Astrocyte of the hippocampus (primary cell): Measurements from ENCODE around the gene RNF168.
"Not testable (repeated sequence)": the region's sequence is repeated elsewhere in the genome, so short reads cannot be mapped to it uniquely, and the experiment has no call there.

Source experiments
- DNase-seq: peaks from one replicate; pipeline ENCODE4 v3.0.0; 2011; ENCODE audit warnings: low read depth, low spot score

Gene RNF168

GRCh38 chr3:196503196-196504076 lies at the start of gene RNF168:
Gene RNF168 (minus strand): TSS chr3:196503768. CDS start chr3:196503173, 595 bp downstream.
- peak; percentile 97 for DNase-seq

DNA sequence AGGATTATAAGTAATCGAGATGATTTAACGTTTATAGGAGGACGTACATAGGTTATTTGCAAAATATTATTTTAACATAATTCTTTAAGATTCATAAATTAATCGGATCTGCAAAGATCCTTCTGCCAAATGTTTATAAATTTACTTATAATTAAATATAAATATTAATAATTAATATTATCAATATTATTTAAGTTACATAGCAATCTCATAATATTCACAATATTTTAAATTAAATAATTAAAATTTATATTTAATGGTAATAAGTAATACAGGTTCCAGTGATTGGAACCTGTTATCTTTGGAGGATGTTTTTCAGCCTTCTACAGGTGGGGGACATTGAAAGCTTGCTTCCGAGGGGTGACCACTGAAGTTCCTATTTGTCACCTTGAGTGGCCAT lies 48.7 kb upstream of the RNF168 start:
- DNase-seq: no peak

DNA sequence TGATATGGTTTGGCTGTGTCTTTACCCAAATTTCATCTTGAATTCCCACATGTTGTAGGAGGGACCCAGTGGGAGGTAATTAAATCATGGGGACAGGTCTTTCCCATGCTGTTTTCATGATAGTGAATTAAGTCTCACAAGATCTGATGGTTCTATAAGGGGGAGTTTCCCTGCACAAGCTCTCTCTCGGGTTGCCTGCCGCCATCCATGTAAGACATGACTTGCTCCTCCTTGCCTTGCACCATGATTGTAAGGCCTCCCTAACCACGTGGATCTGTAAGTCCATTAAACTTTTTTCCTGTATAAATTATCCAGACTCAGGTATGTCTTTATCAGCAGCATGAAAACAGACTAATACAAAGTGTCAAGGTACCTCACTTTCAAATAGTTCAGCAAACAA lies 46.6 kb upstream of the RNF168 start:
- not testable (repeated sequence) for DNase-seq

DNA sequence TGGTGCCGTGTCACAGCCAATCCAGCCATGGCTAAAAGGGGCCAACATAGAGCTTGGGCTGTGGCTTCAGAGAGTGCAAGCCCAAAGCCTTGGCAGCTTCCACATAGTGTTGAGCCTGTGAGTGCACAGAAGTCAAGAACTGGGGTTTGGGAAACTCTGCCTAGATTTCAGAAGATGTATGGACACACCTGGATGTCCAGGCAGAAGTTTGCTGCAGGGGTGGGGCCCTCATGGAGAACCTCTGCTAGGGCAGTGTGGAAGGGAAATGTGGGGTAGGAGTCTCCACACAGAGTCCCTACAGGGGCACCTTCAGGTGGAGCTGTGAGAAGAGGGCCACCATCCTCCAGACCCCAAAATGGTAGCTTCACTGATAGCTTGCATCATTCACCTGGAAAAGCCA lies 45.7 kb upstream of the RNF168 start:
- DNase-seq: not testable (repeated sequence)

DNA sequence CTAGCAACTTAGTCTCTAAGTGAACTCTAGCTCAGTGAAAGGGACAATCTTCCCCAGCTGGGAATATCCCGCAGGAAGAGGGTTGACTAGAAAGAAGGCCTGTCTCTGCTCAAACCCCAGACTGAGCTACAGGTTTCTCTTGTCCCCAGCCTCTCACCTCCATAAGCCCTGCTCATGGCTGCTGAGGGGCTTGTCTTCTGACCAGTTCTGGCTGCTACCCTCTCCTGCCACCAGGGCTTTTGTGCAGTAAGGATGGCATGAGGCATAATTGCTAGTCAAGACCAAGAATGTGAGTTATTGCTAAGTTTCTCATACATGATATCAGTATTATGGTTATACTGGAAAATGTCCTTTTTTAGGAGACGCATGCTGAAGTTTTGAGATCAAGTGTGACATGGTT lies 43.5 kb upstream of the RNF168 start:
- DNase-seq: no peak

- no peak for DNase-seq
Observed at GRCh38 chr3:196546537-196546936, 43.0 kb upstream of the RNF168 start.

- DNase-seq: no peak
Observed at GRCh38 chr3:196544491-196544992, 41.0 kb upstream of the RNF168 start.

DNA sequence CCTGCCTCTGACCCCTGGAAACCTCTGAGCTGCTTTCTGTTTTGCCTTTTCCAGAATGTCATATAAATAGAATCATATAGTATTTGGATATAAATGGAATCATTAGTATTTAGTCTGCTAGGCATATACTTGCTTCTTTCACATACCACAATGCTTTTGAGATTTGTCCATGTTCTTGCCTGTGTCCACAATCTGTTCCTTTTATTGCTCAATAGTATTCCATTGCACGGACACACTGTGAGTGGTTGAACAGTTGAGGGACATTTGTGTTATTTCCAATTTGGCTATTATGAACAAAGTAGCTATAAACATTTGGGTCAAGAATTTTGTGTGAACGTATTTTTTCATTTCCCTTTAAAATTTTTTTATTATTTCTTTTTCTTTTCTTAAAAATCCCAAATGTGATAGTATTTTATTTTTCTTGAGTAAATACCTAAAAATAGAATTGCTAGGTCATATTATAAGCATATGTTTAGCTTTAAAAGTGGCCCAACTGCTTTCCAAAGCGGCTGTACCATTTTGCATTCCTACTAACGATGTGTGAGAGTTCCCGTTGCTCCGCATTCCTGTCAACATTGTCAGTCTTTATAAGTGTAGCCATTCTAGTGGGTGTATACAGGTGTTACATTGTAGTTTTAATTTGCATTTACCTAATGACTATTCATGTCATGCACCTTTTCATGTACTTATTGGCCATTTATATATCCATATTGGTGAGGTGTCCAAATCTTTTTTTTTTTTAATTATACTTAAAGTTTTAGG lies 38.3 kb upstream of the RNF168 start:
- DNase-seq: no peak

- DNase-seq: peak; percentile 17
Observed at GRCh38 chr3:196537319-196537984, 33.9 kb upstream of the RNF168 start.

DNA sequence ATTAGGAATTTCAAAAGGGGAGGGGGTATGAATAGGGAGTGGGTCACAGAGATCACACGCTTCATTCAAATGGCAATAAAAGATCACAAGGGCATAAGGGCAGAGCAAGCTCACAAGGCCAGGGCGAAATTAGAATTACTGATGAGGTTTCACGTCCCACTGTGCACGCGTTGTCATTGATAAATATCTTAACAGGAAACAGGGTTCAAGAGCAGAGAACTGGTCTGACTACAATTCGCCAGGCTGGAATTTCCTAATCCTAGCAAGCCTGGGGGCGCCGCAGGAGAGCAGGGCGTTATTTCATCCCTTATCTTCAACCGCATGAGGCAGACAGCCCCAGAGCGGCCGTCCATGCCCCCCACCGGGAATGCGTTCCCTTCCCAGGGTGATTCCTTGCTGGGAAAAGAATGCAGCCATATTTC lies 29.7 kb upstream of the RNF168 start:
- DNase-seq: peak; percentile 10

- DNase-seq: no peak
Observed at GRCh38 chr3:196531418-196531817, 27.9 kb upstream of the RNF168 start.

DNA sequence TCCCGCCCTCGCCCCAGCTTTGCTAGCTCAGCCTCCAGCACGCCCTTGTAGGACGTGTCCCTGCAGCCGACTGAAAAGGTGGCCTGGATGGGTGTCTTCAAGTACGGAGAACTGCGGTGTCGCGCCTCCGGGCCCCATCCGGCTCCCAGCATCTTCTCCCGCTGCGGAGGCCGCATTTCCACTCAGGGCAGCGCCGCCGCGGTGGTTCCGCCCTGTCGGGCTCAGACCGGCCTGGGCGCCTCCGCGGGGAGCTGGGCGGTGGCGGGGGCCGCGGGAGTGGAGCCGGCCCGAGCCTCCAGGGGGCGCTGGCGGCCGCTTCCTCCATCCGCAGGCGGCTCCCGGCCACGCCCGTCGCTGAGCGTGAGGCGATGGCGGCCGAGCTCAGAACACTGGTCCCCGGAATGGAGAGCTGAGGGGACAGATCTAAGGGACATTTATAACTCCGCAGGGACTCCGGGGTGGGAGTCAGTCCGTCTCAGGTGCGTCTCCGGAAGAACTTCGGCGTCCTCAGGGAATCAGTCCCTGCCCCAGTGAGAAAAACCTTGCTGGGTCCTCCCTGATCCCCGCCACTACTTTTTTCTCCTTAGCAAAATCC lies 25.2 kb upstream of the RNF168 start:
- peak; percentile 87 for DNase-seq

- DNase-seq: no peak
Observed at GRCh38 chr3:196525141-196525540, 21.6 kb upstream of the RNF168 start.

DNA sequence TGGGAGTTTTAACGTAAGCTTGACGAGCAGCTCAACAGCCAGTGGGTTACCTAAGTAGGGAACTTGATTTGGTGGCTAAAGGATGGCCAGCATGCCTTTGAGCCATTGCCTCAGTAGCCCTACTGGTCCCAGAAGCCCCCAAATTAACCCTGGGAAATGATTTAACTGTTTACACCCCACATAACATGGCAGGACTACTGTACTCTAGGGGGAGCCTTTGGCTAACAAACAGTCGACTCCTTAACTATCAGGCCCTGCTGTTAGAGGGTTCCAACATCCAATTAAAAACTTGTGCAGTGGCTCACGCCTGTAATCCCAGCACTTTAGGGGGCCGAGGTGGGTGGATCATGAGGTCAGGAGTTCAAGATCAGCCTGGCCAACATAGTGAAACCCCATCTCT lies 21.0 kb upstream of the RNF168 start:
- DNase-seq: no peak

DNA sequence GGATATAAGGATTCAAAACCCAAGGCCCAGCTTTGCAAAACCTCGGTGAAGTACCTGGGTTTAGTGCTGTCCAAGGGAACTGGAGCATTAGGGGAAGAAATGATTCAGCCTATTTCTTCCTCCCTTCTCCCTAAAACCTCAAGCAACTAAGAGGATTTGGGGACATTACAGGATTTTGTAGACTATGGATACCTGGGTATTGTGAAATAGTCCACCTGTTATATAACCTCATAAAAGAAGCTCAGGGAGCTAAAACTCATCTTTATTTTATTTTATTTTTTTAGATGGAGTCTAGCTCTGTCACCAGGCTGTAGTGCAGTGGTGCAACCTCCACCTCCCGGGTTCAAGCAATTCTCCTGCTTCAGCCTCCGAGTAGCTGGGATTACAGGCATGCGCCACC lies 20.3 kb upstream of the RNF168 start:
- DNase-seq: no peak

DNA sequence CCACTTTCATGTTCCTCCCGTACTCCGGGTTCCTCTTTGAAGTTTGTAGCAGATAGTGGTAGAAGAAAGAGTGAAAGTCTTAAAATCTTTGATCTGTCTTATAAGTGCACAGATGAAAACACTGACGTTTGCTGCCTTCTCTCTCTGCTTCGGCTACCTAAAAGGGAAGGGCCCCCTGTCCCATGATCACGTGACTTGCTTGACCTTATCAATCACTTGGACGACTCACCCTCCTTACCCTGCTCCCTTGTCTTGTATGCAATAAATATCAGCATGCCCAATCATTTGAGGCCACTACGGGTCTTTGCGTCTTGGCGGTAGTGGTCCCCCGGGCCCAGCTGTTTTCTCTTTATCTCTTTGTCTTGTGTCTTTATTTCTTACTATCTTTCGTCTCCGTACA lies 17.7 kb upstream of the RNF168 start:
- DNase-seq: not testable (repeated sequence)

GRCh38 chr3:196519718-196520082 lies 16.1 kb upstream of the RNF168 start:
- DNase-seq: no peak

DNA sequence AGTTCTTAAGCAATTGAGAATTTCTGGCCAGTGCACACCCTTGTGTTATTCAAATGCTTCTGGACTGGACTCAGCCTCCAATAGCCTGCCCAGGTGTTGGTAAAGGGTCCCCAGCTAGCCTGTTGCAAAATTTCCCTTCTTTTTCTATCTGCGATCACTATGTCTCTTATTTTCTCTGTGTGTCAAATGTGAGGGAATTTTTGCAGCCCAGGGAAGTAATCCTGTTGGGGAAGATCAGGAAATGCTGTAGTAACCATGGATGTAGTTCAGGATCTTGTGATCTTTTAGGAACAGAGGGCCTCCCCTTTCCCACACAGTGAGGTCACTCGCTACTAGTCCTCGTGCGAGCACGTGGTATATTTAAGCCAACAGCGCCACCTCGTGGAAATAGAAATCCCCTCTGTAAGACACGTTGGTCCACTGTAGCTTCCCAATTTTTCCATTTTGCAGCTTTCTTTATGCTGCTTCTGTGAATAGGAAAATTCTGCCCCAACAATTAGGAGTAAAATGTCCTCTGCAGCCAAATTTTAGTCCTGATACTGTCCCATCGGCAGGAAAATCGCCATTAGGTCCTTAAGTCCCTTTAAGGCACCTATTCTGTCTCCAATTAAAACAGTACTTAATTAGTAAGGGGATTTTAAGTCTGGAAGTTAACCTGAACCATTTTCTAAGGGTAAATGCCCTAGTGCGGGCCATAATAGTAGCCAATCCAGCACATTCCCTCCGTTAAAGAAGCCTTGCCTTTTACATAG lies 15.6 kb upstream of the RNF168 start:
- peak; percentile 69 for DNase-seq

GRCh38 chr3:196517919-196518318 lies 14.4 kb upstream of the RNF168 start:
- DNase-seq: no peak

DNA sequence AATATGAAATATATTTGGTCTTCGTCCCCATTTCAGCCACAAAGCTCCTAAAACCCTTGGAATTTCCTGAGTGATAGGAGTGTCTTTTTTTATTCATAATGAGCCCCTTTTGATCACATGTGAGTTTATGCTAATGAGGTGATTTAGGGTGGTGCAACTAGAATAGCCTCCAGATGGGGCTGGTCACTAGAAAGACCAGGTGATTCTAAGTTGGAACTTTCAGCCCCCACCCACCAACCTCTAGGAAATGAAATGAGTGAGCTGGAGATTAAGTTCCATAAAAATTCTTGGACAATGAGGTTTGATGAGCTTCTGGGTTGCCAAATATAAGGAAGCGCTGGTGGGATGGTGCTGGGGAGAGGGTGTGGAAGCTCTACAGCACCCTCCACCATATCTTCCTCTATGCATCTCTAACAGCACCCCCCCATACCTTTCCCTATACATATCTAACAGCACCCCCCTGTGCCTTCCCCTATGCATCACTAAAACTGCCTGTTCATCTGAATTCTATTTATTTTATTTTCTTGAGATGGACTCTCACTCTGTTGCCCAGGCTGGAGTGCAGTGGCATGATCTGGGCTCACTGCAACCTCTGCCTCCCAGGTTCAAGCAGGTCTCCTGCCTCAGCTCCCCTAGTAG lies 13.7 kb upstream of the RNF168 start:
- DNase-seq: no peak
